ENCODE data around the gene ALKAL2.

GRCh38 chr2:244547-244946, 43.3 kb downstream of the ALKAL2 start:
- TF ChIP-seq CTCF (IDR thresholded peaks at IDR 0.05) = no peak
- no peak for TF ChIP-seq POLR2A (IDR thresholded peaks at IDR 0.05)
